ENCODE data around the gene PRPF31. TPM values are rescaled to one million over a fixed set of nuclear protein-coding genes. Genes with fewer than 3 reads are reported as not detected.

PRPF31 gene, protein sequence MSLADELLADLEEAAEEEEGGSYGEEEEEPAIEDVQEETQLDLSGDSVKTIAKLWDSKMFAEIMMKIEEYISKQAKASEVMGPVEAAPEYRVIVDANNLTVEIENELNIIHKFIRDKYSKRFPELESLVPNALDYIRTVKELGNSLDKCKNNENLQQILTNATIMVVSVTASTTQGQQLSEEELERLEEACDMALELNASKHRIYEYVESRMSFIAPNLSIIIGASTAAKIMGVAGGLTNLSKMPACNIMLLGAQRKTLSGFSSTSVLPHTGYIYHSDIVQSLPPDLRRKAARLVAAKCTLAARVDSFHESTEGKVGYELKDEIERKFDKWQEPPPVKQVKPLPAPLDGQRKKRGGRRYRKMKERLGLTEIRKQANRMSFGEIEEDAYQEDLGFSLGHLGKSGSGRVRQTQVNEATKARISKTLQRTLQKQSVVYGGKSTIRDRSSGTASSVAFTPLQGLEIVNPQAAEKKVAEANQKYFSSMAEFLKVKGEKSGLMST
- 49.6 and 55.5 TPM in 2 replicates for total RNA-seq

DNA sequence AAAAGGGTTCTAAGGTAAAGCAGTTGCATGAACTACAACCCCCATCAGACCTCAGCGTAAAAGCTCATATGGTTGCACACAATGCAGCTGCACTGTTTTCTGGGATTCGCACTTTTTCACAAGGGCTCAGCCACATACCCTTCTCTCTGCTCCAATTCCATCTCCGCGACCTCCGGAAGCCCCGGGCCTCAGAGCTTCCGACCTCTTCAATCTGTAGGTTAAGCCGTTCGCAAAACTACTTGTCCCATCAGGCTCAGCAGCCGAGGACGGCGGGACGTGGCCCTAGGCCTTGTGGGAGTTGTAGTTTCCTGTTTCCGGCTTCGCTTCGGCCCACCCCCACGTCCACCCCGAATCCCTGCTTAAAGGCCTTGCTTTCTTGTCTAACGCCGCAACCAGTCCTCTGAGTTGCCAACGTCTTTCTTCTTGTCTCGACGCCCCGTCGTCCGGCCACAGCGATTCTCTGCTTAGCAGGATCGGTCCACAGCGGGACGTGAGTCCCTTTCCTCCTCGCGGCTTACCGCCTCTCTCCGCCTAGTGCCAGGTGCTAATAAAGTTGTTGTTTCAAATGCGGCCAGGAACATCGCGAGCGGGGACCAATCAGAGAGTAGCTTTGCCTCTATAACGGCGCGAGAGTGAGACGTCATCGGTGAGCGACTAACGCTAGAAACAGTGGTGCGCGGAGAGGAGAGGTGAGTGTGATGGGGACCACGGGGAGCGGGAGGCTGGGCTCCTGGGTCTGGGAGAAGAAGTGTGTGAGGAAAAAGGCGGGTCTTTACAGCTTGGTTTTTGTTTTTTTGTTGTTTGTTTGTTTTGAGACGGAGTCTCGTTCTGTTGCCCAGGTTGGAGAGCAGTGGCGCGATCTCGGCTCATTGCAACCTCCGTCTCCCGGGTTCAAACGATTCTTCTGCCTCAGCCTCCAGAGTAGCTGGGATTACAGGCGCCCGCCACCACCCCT lies at the start of gene PRPF31, which contains the start of gene TFPT:
Gene PRPF31, plus strand, starts transcription at position 646 of the 955 bp plus-strand sequence. CDS start 2,525 bp downstream, outside the sequence.
Gene TFPT, minus strand, starts transcription at position 549 of the 955 bp plus-strand sequence. Its CDS starts 388 bp downstream, at position 161.

DNA sequence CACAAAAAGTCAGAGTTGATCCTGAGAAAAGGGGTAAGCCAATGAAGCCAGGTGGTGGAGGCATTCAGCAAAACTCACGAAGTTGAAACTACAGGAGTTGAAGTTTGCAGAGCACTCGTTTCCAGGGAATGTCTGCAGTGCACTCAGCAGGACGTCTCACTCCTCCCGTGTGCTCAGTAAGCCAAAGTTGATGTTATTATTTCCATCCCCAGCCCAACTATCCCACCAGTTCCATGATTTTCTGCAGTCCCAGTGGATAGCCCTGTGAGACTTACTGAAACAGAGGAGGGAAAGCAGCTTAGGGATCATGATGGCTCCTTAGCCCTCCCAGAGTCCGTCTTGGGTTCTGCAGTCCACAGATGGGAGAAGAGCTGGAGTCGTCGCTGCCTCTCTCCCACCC lies 34.5 kb upstream of the PRPF31 start, which contains the start of gene TARM1:
Gene TARM1, minus strand, starts transcription at position 334 of the 400 bp plus-strand sequence. Its CDS starts 25 bp downstream, at position 309.

DNA sequence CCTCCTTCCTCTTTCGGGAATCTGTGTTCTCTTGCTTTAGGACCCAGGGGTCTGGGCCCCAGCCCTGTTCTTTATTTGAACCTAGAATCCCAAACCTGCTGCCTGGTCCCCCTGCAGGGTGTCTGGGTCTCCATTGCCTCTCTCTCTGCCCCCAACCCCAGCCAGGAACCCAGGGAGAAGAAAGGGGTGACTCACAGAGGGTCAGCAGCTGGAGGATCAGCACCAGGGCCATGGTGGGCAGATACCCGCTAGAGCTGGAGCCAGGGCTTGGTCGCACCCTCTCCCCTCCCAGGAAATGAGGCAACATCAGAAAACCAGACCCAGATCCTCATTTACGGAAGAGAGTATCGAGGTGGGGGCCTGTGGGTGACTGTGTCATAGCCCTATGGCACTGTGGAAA lies 15.0 kb upstream of the PRPF31 start, which contains the start of gene OSCAR:
Gene OSCAR, minus strand, starts transcription at position 243 of the 400 bp plus-strand sequence. Its CDS starts 11 bp downstream, at position 232.

DNA sequence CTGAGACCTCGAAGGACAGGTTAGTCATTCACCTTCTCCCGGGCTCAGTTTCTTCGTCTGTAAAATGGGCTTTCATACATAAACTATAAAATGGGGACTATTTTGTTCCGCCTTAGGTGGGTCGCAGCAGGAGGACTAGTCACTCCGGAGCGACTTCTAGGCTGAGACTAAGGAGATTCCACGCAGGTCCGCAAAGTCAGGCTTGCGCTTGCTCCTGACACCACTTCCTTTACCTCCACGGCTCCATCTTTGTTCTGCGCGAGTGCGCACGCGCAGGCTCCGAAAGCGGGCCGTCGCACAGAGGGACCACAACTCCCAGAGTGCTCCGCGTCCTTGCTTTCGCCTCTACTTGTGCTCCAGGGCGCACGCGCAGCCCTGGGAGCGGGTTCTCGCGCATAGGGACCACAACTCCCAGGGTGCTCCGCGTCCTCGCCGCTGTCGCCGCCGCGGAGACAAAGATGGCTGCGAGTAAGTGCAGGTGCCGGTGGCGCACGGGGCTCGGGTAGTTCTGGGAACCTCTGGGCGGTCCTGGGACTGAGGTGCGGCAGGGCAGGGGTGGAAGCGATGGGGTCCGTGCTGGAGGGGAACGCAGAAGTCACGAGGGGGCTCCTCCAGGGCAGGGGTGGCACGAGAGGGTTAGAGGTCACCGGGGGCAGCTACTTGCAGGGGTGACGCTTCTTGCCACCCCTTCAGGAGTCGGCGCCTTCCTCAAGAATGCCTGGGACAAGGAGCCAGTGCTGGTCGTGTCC lies 13.0 kb upstream of the PRPF31 start, which contains the start of gene NDUFA3:
Gene NDUFA3, plus strand, starts transcription at position 435 of the 749 bp plus-strand sequence. Its CDS starts 24 bp downstream, at position 459.

DNA sequence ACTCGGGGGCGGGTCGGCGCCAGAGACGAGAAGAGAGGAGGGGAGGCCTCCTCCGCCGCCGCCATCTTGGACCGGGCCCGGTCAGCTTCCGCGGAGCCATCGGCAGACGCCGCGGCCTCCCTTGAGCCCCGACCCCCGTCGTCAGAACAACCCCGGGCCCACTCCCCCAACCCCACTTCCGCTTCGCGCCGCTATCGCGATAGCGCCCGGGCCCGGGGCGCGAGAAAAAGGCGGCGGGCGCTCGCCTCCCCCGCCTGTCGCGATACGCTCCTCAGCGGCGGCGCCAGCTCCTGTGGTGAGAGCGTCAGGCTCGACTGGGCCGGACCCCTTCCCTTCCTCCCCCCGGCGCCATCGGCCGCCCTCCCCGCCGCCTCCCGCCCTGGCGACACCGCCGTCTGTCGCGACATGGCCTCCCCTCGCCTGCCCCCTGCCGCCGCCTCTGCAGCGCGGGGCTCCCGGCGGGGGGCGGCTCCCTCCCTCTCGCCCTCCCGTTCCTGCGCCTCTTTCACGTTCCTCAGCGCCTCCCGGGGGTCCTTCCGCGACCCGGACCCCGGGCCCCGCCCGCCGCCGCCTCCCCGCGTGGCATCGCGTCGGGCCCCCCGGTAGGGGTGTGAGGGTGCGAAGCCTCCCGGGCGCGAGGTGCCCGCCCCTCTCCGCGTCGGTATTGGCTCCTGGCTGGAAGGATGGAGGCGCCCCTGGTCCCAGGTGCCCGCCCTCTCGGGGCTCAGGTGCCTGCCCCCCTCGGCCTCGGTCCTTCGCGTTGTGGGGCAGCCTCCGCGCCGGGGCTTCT lies 22.3 kb downstream of the PRPF31 start, which contains the start of gene CNOT3:
Gene CNOT3, plus strand, starts transcription at position 64 of the 790 bp plus-strand sequence. CDS start 5,217 bp downstream, outside the sequence.

DNA sequence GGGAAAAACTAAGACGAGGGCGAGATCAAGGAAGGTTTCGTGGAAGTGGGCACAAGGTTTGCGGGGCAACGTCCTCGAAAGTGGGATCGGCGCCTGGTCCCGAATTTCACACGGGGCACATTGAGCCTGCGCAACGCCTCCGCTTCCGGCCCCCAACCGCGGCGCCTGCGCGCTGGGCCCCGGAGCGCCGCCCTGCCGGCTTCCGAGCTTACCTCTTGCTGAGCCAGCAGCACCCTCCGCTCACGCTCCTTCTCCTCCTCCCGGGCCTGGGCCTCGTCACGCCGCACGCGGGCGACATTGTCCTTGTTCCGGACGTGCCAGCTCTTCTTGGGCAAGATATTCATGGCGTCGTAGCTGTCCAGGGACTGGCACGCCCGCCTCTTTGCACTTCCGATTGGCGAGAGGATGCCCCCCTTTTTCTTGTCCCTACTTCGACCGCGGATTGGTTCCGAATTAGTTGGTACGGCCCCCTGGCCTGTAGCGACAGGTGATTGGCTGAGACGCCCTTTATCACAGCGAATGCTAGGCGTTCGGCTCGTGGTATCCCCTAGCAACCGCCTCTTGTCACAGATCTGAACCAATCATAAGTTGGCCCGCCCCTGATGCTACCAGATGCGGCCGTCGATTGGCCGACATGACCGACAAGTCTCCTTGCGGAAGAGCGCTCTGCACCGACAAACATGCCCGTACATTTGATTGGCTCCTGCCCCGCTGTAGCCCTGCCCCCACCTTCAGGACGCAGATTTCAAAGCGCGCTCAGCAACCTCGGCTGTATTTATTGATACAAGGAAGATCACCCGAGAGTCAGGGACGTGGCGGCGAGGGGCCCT lies 44.0 kb downstream of the PRPF31 start, which contains the start of gene LENG1:
Gene LENG1, minus strand, starts transcription at position 370 of the 830 bp plus-strand sequence. Its CDS starts 26 bp downstream, at position 344.

DNA sequence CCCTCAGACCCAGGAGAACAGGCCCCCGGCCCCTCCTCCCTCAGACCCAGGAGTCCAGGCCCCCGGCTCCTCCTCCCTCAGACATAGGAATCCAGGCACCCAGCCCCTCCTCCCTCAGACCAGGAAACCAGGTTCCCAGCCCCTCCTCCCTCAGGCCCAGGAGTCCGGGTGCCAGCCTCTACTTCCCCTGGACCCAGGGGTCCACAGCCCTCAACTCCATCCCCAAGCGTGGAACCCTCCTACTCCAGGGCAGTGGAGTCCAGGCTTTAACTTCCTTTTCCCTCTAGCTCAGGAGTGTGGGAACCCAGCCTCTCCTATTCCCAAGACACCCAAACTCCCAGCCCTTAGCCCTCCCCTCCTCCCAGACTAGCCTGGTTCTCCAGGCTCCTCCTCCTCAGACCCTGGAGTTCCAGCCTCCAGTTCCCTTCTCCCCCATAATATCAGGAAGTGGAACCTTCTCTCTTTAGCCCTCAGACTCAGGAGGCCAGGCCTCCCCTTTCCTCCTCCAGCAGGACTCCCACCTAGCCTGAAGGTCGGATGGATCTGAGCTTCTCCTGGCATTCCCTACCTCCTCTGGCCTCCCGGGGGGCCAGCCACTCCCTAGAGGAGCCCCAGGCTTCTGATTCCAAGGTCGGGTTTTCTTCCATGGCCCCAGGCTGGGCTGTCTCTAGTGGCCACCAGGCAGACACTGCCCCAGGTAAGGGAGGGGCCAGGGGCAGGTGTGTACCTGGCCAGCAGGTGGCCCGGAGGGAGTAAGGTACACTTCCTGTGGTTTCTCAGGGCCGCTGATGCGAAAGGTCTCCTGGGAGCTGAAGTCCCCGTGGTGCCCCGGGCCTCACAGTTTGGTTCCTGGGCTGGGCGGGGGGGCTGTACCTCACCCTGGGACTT lies 57.2 kb downstream of the PRPF31 start, which contains the start of gene TMC4:
Gene TMC4, minus strand, starts transcription at position 690 of the 888 bp plus-strand sequence. Its CDS starts 43 bp downstream, at position 647.

Other genes with a start within 250 kb of the PRPF31 start
- gene MYADM, start 247.9 kb upstream of the PRPF31 start, total RNA-seq = 15.1 and 23.7 TPM in 2 replicates
- gene PRKCG, start 233.6 kb upstream of the PRPF31 start, total RNA-seq = not detected in 2 replicates
- gene CACNG7, start 206.5 kb upstream of the PRPF31 start, total RNA-seq = 0.98 TPM in 1 of 2 replicates, not detected in the other
- 0.20 TPM in 1 of 2 replicates, not detected in the other for gene CACNG8, start 152.8 kb upstream of the PRPF31 start, total RNA-seq
- gene CACNG6, start 124.1 kb upstream of the PRPF31 start, total RNA-seq = not detected in 2 replicates
- gene VSTM1, start 51.9 kb upstream of the PRPF31 start, total RNA-seq = not detected in 2 replicates
- not detected in 2 replicates for gene TARM1, start 34.4 kb upstream of the PRPF31 start, total RNA-seq
- under 0.01 and 0.20 TPM in 2 replicates for gene OSCAR, start 15.0 kb upstream of the PRPF31 start, total RNA-seq
- 9.9 and 12.1 TPM in 2 replicates for gene NDUFA3, start 12.9 kb upstream of the PRPF31 start, total RNA-seq
- gene TFPT, start 97 bp upstream of the PRPF31 start, total RNA-seq = 8.4 and 10.3 TPM in 2 replicates
- 7.3 and 9.2 TPM in 2 replicates for gene CNOT3, start 22.0 kb downstream of the PRPF31 start, total RNA-seq
- gene LENG1, start 44.0 kb downstream of the PRPF31 start, total RNA-seq = 4.3 and 4.8 TPM in 2 replicates
- gene TMC4, start 57.4 kb downstream of the PRPF31 start, total RNA-seq = not detected in 2 replicates
- 30.9 and 32.0 TPM in 2 replicates for gene MBOAT7, start 73.8 kb downstream of the PRPF31 start, total RNA-seq
- 60.8 and 64.7 TPM in 2 replicates for gene TSEN34, start 75.6 kb downstream of the PRPF31 start, total RNA-seq
- 1,299 and 2,011 TPM in 2 replicates for gene RPS9, start 85.1 kb downstream of the PRPF31 start, total RNA-seq
- gene LILRB3, start 107.3 kb downstream of the PRPF31 start, total RNA-seq = 0.20 TPM in 1 of 2 replicates, not detected in the other
- not detected in 2 replicates for gene LILRA6, start 127.0 kb downstream of the PRPF31 start, total RNA-seq
- not detected in 2 replicates for gene LILRB5, start 141.5 kb downstream of the PRPF31 start, total RNA-seq
- gene LILRB2, start 165.4 kb downstream of the PRPF31 start, total RNA-seq = not detected in 2 replicates
- gene LILRA5, start 197.4 kb downstream of the PRPF31 start, total RNA-seq = not detected in 2 replicates
- not detected in 2 replicates for gene LILRA4, start 223.4 kb downstream of the PRPF31 start, total RNA-seq
- not detected in 2 replicates for gene LAIR1, start 249.2 kb downstream of the PRPF31 start, total RNA-seq